Epithelial cell of proximal tubule (primary cell): Measurements from ENCODE around the gene ARHGAP4. TPM values are rescaled to one million over a fixed set of nuclear protein-coding genes. Genes with fewer than 3 reads are reported as not detected.

Experiments
- DNase-seq: peaks from one replicate; pipeline ENCODE4 v3.0.0-alpha.2; 2011; ENCODE audit warnings: low read depth
- H3K4me3 ChIP-seq: 2 replicates; pipeline ENCODE4 v1.5.1; 2011; ENCODE audit warnings: low read depth, mild to moderate bottlenecking, low read length
- total RNA-seq: library from RNA; depleted of rRNA; stranded (reverse); fragments of >200 nt; gene quantifications from 2 replicates; pipeline ENCODE4 v1.2.3, GENCODE V29; 2015
- TF ChIP-seq, protein P1 (sequence below): conservative IDR thresholded peaks from 2 replicates; pipeline ENCODE4 v1.5.1; 2012; ENCODE audit warnings: low read depth, mild to moderate bottlenecking, low read length

The ARHGAP4 gene
- total RNA-seq, 1 donor from 2014 or later, result 20.2 TPM

DNA sequence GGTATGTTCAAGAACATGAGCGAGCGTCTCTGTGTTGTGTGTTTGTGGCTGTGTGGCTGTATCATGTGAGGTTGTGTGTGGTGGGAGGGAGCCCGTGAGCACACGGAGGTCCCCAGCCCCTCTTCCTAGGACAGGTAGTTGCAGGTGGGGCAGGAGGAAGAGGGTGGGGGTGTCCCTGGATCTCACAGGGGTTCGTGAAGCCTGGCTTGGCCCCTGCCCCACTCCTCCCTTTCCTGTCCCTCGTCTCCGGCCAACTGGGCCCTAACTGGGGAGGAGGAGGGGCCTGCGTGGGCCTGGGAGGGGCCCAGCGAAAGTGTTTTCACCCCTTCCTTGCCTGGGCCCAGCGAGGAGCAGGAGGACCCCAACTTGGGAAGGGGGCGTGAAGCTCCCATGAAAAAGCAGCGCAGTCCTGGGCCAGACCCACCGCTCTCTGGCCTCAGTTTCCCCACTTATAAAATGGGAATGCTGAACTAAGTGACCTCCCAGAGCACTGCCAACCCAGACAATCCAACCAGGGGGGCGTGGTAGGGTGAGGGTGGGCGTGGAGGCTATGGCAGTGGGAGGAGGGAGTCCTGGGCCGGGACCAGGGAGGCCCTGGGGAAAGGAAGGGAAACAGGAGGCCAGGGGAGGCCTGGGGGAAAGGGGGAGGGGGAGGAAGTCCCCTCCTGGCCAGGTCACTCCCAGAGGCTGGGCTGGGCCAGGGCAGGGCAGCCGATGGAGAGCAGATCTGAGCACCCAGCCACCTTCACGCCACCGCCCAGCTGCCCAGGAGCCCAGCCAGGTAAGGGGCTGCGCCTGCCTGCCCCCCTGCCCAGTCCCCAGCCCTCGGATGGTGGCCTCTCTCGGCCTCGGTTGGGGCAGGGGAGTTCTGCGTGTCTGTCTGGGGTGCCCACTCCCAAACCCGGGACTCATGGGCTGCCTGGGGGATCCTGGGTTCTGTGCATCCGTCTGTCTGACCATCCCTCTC is 21.8 kb downstream of the ARHGAP4 start, which contains the start of gene AVPR2:
TSS of gene AVPR2 (plus strand) at position 683 of the 967 bp plus-strand sequence. CDS start 473 bp downstream, outside the sequence.
- TF ChIP-seq, protein P1, sequence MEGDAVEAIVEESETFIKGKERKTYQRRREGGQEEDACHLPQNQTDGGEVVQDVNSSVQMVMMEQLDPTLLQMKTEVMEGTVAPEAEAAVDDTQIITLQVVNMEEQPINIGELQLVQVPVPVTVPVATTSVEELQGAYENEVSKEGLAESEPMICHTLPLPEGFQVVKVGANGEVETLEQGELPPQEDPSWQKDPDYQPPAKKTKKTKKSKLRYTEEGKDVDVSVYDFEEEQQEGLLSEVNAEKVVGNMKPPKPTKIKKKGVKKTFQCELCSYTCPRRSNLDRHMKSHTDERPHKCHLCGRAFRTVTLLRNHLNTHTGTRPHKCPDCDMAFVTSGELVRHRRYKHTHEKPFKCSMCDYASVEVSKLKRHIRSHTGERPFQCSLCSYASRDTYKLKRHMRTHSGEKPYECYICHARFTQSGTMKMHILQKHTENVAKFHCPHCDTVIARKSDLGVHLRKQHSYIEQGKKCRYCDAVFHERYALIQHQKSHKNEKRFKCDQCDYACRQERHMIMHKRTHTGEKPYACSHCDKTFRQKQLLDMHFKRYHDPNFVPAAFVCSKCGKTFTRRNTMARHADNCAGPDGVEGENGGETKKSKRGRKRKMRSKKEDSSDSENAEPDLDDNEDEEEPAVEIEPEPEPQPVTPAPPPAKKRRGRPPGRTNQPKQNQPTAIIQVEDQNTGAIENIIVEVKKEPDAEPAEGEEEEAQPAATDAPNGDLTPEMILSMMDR, result no peak
- DNase-seq, result no peak
- H3K4me3 ChIP-seq, result no peak within 1 kb of the TSS

GRCh38 chrX:153903238-153903980 is 22.7 kb downstream of the ARHGAP4 start:
- TF ChIP-seq, protein P1, result no peak
- H3K4me3 ChIP-seq, result no peak overlapping the region

GRCh38 chrX:153902385-153902784 is 23.7 kb downstream of the ARHGAP4 start:
- no peak for DNase-seq
- no peak overlapping the region for H3K4me3 ChIP-seq
- TF ChIP-seq, protein P1, result no peak

More at GRCh38 chrX:153903238-153903980, 22.7 kb downstream of the ARHGAP4 start:
- DNase-seq, result no peak

GRCh38 chrX:153901753-153902140 is 24.3 kb downstream of the ARHGAP4 start:
- no peak for DNase-seq
- no peak overlapping the region for H3K4me3 ChIP-seq
- TF ChIP-seq, protein P1, result no peak

DNA sequence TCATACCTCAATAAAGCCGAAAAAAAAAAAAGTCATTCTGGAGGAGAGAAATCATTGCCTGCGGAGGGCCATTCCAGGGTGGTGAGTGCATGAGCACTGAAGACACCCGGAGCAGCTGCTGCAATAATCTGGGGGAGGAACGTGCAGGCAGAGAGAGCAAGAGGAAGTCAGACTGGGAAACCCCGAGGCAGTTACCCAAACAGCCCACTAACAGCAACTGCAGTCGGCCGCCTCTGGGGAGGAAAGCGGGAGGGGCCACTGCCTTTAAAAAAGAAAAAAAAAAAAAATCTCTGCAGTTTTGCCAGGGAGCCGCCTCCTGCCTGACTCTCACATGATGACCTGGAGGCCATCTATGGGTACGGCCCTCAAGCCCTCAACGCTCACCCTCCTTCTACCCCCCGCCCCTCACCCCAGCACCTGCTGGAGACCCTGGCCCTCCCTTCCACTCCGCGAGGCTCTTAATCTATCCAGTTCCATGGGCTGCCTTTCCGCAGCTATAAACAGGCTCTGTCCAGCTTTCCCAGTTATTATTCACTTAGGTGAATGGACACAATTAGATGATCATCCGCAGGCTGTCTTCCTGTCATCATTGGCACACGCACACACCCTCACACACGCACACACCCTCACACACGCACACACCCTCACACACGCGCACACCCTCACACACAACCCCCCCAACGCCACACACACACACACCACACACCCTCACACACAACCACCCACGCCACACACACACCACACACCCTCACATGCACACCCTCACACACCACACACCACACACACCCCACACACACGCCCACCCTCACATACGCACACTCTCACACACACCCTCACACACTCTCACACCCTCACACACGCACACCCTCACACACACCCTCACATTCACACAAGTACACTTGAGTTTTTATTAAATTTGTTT is 25.0 kb downstream of the ARHGAP4 start:
- TF ChIP-seq, protein P1, result no peak
- DNase-seq, result peak; percentile 16
- H3K4me3 ChIP-seq, result no peak overlapping the region

DNA sequence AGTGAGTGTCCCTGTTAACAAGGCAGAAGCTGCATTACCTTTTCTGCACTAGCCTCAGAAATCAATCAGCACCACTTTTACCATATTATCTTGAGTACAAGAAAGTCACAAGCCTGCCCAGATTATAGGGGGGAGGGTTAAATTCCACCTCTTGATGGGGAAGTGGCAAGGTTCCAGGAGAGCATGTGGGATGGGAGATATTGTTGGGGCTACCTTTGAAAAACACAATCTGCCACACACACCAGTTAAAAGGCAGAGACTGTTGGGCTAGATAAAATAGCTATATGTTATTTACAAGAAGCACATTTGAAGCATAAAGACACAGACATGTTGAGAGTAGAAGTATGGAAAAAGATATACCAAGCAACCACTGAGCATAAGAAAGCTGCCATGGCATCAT is 28.2 kb downstream of the ARHGAP4 start:
- DNase-seq, result no peak
- no peak overlapping the region for H3K4me3 ChIP-seq
- TF ChIP-seq, protein P1, result no peak
